LNCAP (cell line): ENCODE data around the gene LTC4S.

Source experiments
- TF ChIP-seq, protein P1 (sequence below): fragments of 450-650 bp; IDR thresholded peaks from 2 replicates; pipeline ENCODE4 v1.5.1; 2017; ENCODE audit warnings: mild to moderate bottlenecking

Gene LTC4S

GRCh38 chr5:179822059-179822432, 28.3 kb downstream of the LTC4S start:
- TF ChIP-seq, protein P1, sequence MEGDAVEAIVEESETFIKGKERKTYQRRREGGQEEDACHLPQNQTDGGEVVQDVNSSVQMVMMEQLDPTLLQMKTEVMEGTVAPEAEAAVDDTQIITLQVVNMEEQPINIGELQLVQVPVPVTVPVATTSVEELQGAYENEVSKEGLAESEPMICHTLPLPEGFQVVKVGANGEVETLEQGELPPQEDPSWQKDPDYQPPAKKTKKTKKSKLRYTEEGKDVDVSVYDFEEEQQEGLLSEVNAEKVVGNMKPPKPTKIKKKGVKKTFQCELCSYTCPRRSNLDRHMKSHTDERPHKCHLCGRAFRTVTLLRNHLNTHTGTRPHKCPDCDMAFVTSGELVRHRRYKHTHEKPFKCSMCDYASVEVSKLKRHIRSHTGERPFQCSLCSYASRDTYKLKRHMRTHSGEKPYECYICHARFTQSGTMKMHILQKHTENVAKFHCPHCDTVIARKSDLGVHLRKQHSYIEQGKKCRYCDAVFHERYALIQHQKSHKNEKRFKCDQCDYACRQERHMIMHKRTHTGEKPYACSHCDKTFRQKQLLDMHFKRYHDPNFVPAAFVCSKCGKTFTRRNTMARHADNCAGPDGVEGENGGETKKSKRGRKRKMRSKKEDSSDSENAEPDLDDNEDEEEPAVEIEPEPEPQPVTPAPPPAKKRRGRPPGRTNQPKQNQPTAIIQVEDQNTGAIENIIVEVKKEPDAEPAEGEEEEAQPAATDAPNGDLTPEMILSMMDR = no peak

DNA sequence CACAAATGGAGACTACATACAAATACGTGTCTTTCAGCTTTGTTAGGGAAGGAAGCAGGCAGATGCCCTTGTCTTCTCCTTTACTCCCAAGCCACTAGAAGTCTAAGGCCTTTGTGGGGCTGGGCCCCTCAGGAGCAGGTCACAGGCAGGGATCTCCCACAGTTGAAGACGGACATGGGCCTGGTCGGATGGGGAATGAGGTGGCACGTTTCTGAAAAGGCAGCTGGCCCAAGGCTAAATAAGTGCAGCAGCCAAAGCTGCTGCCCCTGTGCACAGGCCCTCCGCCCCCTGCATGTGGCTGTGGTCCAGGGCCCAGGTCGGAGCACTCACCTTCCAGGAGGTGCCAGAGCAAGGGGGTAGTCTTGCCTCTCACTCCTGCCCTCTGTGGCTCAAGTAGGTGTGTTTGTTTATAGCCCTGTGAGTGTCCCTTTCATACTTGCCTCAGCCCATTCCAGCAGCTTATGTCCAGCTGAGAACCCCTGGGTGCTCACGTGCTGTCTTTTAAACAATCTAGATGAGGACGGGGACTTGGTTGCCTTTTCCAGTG, 28.7 kb downstream of the LTC4S start:
- TF ChIP-seq, protein P1 = no peak

DNA sequence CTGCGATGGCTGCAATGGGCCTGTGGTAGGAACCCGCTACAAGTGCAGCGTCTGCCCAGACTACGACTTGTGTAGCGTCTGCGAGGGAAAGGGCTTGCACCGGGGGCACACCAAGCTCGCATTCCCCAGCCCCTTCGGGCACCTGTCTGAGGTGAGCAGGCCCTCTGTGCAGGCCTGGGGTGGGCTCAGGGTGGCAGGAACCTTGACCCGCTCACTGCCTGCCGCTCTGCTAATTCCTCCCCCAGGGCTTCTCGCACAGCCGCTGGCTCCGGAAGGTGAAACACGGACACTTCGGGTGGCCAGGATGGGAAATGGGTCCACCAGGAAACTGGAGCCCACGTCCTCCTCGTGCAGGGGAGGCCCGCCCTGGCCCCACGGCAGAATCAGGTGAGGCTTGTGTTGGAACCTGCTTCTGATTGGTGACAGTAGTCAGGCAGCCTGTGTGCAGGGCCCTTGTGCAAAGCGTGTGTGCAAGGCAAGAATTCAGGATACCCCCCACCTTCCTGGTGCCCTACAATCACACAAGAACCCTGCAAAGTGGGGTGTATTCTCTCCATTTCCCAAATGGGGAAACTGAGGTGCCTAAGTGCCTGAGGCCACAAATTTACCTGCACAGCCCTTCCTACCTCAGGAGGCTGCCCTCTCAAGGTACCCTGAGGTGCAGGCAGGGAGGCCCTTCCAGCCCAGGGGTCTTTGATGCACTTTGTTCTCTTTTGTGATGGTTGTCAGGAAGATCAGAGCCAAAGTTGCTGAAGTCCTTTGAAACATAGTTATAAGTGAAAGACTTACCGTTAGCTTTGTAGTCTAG, 30.4 kb downstream of the LTC4S start:
- TF ChIP-seq, protein P1 = no peak

- TF ChIP-seq, protein P1 = no peak
Observed at GRCh38 chr5:179824745-179825112, 30.9 kb downstream of the LTC4S start.

- TF ChIP-seq, protein P1 = no peak
Observed at GRCh38 chr5:179825655-179826182, 31.9 kb downstream of the LTC4S start.

- TF ChIP-seq, protein P1 = no peak
Observed at GRCh38 chr5:179827680-179828079, 33.9 kb downstream of the LTC4S start.

GRCh38 chr5:179828756-179829421, 35.1 kb downstream of the LTC4S start:
- TF ChIP-seq, protein P1 = no peak
